Measurements from ENCODE around the gene TRPM2. TPM values are rescaled to one million over a fixed set of nuclear protein-coding genes. Genes with fewer than 3 reads are reported as not detected.

The TRPM2 gene
- total and polyA plus RNA-seq, 8 donors, result 0.46 to 8.7 (median 2.6) TPM

DNA sequence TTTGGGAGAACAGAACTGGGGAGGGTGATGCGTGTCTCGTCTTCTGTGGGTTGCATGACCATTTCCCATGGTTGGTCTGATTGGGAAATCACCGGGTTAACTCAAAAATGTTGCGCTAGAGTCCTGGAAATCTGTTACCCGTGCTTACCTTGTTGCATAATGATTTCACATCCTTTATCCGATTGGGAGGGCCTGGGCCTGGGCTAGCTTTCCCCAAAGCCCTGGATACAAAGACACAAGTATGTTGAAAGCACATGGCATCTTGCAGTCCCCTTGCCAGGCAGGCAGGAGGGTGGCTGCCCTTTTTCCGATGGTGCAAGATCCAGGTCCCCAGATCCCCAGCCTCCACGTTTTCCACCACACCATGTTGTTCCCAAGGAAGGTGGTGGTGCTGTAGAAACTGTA, 582 bp downstream of the TRPM2 start:
- TF ChIP-seq, protein P1, sequence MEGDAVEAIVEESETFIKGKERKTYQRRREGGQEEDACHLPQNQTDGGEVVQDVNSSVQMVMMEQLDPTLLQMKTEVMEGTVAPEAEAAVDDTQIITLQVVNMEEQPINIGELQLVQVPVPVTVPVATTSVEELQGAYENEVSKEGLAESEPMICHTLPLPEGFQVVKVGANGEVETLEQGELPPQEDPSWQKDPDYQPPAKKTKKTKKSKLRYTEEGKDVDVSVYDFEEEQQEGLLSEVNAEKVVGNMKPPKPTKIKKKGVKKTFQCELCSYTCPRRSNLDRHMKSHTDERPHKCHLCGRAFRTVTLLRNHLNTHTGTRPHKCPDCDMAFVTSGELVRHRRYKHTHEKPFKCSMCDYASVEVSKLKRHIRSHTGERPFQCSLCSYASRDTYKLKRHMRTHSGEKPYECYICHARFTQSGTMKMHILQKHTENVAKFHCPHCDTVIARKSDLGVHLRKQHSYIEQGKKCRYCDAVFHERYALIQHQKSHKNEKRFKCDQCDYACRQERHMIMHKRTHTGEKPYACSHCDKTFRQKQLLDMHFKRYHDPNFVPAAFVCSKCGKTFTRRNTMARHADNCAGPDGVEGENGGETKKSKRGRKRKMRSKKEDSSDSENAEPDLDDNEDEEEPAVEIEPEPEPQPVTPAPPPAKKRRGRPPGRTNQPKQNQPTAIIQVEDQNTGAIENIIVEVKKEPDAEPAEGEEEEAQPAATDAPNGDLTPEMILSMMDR (IDR thresholded peaks at IDR 0.05), result no peak
- Histone ChIP-seq H3K4me1 (no peaks in the 10 kb centered on the region), H3K27ac (peak overlapping the region in 2 of 4 donors; percentile 28 to 58), H3K9me3 (no peaks in the 10 kb centered on the region), H3K27me3 (peaks cover 0 to 5% (median 0%) of the 10 kb centered on the region in 4 donors), H3K36me3 (no peaks in the 10 kb centered on the region), H3K4me3 (peak overlapping the region in 1 of 4 donors; percentile 28)
- WGBS, 2 donors, result 55 to 64% methylated on average over 8 of the region's 8 CpGs
- ATAC-seq, result peak in 3 of 4 donors; percentile 6 to 35 (median 17)
- FAIRE-seq, result no peak
- DNase-seq, result no peak
- intact Hi-C loops (cut with DNase I), result no loop called here

DNA sequence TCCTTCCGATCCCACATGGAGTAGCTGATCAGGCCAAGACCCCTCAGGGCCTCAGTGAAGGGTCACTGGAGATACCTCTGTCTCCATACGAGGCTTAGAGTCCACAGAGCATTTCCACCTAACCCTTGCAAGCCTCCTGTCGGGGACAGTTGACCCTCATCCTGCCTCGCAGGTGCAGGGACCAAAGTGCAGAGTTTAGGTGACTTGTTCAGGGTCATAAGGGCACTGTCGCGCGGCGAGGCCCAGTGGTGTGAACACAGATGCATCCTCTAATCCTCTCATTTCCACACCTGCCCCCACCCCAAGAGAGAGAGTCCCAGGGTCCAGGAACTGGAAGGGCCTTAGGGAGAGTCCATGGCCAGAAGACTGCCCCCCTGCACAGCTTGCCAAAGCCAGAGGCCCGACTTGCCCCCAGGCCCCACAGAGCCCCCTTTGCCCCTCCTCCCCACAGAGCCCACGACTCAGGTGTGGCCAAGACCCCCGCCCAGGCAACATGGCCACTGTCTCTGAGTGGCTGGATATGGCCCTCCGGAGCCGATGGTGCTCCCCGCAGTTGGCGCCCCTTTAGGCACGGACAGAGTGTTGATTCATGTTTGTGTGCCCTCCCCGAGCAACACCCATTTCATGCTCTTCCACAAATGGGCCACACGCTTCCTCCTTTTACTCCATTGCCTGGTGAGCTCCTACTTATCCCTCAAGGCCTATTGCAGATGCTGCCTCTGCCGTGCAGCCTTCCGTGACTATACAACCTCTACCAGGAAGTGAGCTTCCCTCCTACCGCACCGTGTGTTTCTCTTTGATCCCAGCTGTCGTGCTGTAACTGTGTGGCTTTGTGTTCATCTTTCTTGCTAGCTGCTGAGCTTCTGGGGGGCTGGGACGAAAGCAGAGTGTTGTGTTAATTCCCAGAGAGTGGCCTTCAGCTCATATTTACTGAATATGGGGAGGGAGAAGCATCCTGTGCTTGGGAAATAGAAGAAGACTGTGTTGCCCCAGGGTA, 1.7 kb downstream of the TRPM2 start:
- FAIRE-seq, result no peak
- intact Hi-C loops (cut with DNase I), result no loop called here

GRCh38 chr21:44356160-44356559, 2.7 kb downstream of the TRPM2 start:
- no peak for FAIRE-seq
- WGBS, 2 donors, result 72 to 79% methylated on average over 11 of the region's 11 CpGs
- intact Hi-C loops (cut with DNase I), result no loop called here

More for the DNA sequence above, 1.7 kb downstream of the TRPM2 start:
- WGBS, 2 donors, result 59 to 70% methylated on average over 24 of the region's 24 CpGs
- peaks cover 0 to 5% (median 0%) of the 10 kb centered on the region in 4 donors for H3K27me3 ChIP-seq
- no peaks in the 10 kb centered on the region for H3K36me3 ChIP-seq
- TF ChIP-seq, protein P1 (IDR thresholded peaks at IDR 0.05), result no peak
- ATAC-seq (no peak), DNase-seq (no peak)
- no peaks in the 10 kb centered on the region for H3K4me1 ChIP-seq
- no peak overlapping the region for H3K4me3 ChIP-seq
- H3K9me3 ChIP-seq, result no peaks in the 10 kb centered on the region
- no peak overlapping the region for H3K27ac ChIP-seq

DNA sequence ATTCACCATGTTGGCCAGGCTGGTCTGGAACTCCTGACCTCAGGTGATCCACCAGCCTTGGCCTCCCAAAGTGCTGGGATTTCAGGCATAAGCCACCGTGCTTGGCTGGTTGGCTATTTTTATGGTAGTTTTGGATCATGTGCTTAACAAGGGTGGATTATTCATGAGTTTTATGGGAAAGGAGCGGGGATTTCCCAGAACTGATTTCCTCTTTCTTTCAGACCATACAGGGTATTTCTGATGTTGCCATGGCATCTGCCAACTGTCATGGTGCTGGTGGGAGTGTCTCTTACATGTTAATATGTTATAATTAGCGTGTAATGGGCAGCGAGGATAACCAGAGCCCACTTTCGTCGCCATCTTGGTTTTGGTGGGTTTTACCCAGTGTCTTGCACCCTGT, 3.2 kb downstream of the TRPM2 start:
- Histone ChIP-seq H3K27ac (no peak overlapping the region), H3K36me3 (no peaks in the 10 kb centered on the region), H3K4me1 (no peaks in the 10 kb centered on the region), H3K4me3 (no peak overlapping the region), H3K27me3 (no peaks in the 10 kb centered on the region), H3K9me3 (no peaks in the 10 kb centered on the region)
- FAIRE-seq (no peak), DNase-seq (no peak), ATAC-seq (no peak)
- TF ChIP-seq, protein P1 (IDR thresholded peaks at IDR 0.05), result no peak
- WGBS, 2 donors, result 75 to 86% methylated on average over 6 of the region's 6 CpGs
- intact Hi-C loops (cut with DNase I), result no loop called here

More at GRCh38 chr21:44356160-44356559, 2.7 kb downstream of the TRPM2 start:
- no peaks in the 10 kb centered on the region for H3K36me3 ChIP-seq
- peaks cover 0 to 1% (median 0%) of the 10 kb centered on the region in 4 donors for H3K27me3 ChIP-seq
- no peak overlapping the region for H3K4me3 ChIP-seq
- no peak for DNase-seq
- H3K9me3 ChIP-seq, result no peaks in the 10 kb centered on the region
- no peak overlapping the region for H3K27ac ChIP-seq
- no peaks in the 10 kb centered on the region for H3K4me1 ChIP-seq
- TF ChIP-seq, protein P1 (IDR thresholded peaks at IDR 0.05), result no peak
- ATAC-seq, result no peak

Measured in pancreas (tissue), 10 donors.